ENCODE data around the gene BCL7A. TPM values are rescaled to one million over a fixed set of nuclear protein-coding genes. Genes with fewer than 3 reads are reported as not detected.

BCL7A gene
- polyA plus RNA-seq, 1 donor from 2014 or later = 51.3 TPM

DNA sequence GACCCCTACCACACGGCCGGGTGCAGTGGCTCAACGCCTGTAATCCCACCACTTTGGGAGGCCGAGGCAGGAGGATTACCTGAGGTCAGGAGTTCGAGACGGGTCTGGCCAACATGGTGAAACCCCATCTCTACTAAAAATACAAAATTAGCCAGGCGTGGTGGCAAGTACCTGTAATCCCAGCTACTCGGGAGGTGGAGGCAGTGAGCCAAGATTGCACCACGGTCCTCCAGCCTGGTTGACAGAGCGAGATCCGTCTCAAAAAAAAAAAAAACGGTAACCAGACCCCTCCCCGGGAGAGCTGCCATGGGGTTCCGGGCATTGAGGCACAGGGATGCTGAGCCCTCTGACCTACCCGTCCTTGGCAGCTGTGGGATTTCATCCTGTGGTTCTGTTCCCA is 21.8 kb downstream of the BCL7A start:
- Histone ChIP-seq H3K9ac (ENCODE audit: low read length) (no peak overlapping the region), H3K9me2 (ENCODE audit: insufficient read depth, low read length) (no peaks in the 10 kb centered on the region), H3K9me3 (ENCODE audit: low read length) (no peaks in the 10 kb centered on the region), H3K36me3 (ENCODE audit: insufficient read depth, low read length) (no peaks in the 10 kb centered on the region), H4K20me1 (ENCODE audit: insufficient read depth) (no peaks in the 10 kb centered on the region), H3K27ac (ENCODE audit: low read length) (no peak overlapping the region), H3K27me3 (ENCODE audit: insufficient read depth, low read depth, low read length) (no peaks in the 10 kb centered on the region), H3F3A (ENCODE audit: insufficient read depth, low read length, poor library complexity, severe bottlenecking) (no peaks in the 10 kb centered on the region), H2AFZ (ENCODE audit: low read depth, low read length) (no peak overlapping the region), H3K79me2 (replicated peaks; ENCODE audit: insufficient read depth, low read length) (no peaks in the 10 kb centered on the region), H3K4me3 (ENCODE audit: low read length) (no peak overlapping the region), H3K4me2 (ENCODE audit: low read length) (no peak overlapping the region)
- TF ChIP-seq POLR2AphosphoS5 (IDR thresholded peaks at IDR 0.05) = peak; percentile 8
- TF ChIP-seq RAD21 (conservative IDR thresholded peaks at IDR 0.05) = no peak

DNA sequence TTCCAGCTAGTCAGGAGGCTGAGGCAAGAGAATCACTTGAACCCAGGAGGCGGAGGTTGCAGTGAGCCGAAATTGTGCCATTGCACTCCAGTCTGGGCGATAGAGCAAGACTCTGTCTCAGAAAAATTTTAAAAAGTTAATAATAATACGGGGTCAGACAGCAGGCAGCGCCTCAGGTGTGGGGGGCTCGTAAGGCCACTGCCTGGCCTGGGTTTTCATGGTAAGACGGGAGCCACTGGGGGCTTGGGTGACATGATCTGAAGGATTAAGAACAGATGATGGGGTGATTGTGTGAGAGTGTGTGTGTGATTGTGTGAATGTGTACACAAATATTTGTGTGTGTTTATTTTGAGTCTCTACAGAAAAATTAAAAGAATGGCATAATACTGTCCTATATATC is 23.6 kb downstream of the BCL7A start:
- H3K4me2 ChIP-seq (ENCODE audit: low read length) = no peak overlapping the region
- no peak overlapping the region for H3K9ac ChIP-seq (ENCODE audit: low read length)
- no peak overlapping the region for H2AFZ ChIP-seq (ENCODE audit: low read depth, low read length)
- H3K4me3 ChIP-seq (ENCODE audit: low read length) = no peak overlapping the region
- no peaks in the 10 kb centered on the region for H3K9me3 ChIP-seq (ENCODE audit: low read length)
- TF ChIP-seq EZH2 (IDR thresholded peaks at IDR 0.05; ENCODE audit: borderline replicate concordance, insufficient read depth, low read length, poor library complexity, severe bottlenecking) = no peak
- no peak for TF ChIP-seq TAF1 (IDR thresholded peaks at IDR 0.05; ENCODE audit: low read depth)
- no peak for TF ChIP-seq SMC3 (conservative IDR thresholded peaks at IDR 0.05; ENCODE audit: poor library complexity)
- no peaks in the 10 kb centered on the region for H3K36me3 ChIP-seq (ENCODE audit: insufficient read depth, low read length)
- H3K9me2 ChIP-seq (ENCODE audit: insufficient read depth, low read length) = no peaks in the 10 kb centered on the region
- no peaks in the 10 kb centered on the region for H3F3A ChIP-seq (ENCODE audit: insufficient read depth, low read length, poor library complexity, severe bottlenecking)
- no peaks in the 10 kb centered on the region for H4K20me1 ChIP-seq (ENCODE audit: insufficient read depth)
- H3K27ac ChIP-seq (ENCODE audit: low read length) = no peak overlapping the region
- no peaks in the 10 kb centered on the region for H3K27me3 ChIP-seq (ENCODE audit: insufficient read depth, low read depth, low read length)
- H3K79me2 ChIP-seq (replicated peaks; ENCODE audit: insufficient read depth, low read length) = no peaks in the 10 kb centered on the region

DNA sequence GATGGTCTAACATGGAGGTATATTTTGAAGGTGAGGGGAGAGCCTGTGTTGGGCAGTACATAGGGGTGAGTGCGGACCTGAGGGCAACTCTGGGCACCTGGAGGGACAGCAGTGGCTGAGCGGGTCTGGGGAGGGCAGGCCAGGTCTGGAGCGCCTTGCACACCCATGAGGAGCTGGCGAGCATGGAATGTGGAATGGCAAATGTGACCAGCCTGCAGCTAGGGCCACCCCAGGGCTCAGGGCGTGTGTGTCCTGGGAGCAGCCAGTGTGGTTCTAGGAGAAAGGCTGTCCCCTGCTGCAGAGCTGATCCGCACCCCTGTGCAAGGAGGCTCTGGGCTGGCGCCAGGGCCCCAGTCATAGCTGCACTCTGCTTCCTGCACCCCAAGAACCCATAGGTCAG is 24.5 kb downstream of the BCL7A start:
- Histone ChIP-seq H3F3A (ENCODE audit: insufficient read depth, low read length, poor library complexity, severe bottlenecking) (no peaks in the 10 kb centered on the region), H3K27ac (ENCODE audit: low read length) (no peak overlapping the region), H3K9me2 (ENCODE audit: insufficient read depth, low read length) (no peaks in the 10 kb centered on the region), H3K27me3 (ENCODE audit: insufficient read depth, low read depth, low read length) (no peaks in the 10 kb centered on the region), H3K9ac (ENCODE audit: low read length) (no peak overlapping the region), H3K4me3 (ENCODE audit: low read length) (no peak overlapping the region), H3K36me3 (ENCODE audit: insufficient read depth, low read length) (no peaks in the 10 kb centered on the region), H3K9me3 (ENCODE audit: low read length) (no peaks in the 10 kb centered on the region), H2AFZ (ENCODE audit: low read depth, low read length) (no peak overlapping the region), H4K20me1 (ENCODE audit: insufficient read depth) (no peaks in the 10 kb centered on the region), H3K4me2 (ENCODE audit: low read length) (no peak overlapping the region), H3K79me2 (replicated peaks; ENCODE audit: insufficient read depth, low read length) (no peaks in the 10 kb centered on the region)
- no peak for TF ChIP-seq EP300 (conservative IDR thresholded peaks at IDR 0.05; ENCODE audit: poor library complexity, severe bottlenecking)
- TF ChIP-seq, protein P1, sequence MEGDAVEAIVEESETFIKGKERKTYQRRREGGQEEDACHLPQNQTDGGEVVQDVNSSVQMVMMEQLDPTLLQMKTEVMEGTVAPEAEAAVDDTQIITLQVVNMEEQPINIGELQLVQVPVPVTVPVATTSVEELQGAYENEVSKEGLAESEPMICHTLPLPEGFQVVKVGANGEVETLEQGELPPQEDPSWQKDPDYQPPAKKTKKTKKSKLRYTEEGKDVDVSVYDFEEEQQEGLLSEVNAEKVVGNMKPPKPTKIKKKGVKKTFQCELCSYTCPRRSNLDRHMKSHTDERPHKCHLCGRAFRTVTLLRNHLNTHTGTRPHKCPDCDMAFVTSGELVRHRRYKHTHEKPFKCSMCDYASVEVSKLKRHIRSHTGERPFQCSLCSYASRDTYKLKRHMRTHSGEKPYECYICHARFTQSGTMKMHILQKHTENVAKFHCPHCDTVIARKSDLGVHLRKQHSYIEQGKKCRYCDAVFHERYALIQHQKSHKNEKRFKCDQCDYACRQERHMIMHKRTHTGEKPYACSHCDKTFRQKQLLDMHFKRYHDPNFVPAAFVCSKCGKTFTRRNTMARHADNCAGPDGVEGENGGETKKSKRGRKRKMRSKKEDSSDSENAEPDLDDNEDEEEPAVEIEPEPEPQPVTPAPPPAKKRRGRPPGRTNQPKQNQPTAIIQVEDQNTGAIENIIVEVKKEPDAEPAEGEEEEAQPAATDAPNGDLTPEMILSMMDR (IDR thresholded peaks at IDR 0.05; ENCODE audit: poor library complexity, severe bottlenecking) = no peak
- TF ChIP-seq MXI1 (conservative IDR thresholded peaks at IDR 0.05; ENCODE audit: poor library complexity, severe bottlenecking) = no peak
- TF ChIP-seq TAF1 (IDR thresholded peaks at IDR 0.05; ENCODE audit: low read depth) = no peak
- TF ChIP-seq EZH2 (IDR thresholded peaks at IDR 0.05; ENCODE audit: borderline replicate concordance, insufficient read depth, low read length, poor library complexity, severe bottlenecking) = no peak
- TF ChIP-seq RAD21 (conservative IDR thresholded peaks at IDR 0.05) = no peak

DNA sequence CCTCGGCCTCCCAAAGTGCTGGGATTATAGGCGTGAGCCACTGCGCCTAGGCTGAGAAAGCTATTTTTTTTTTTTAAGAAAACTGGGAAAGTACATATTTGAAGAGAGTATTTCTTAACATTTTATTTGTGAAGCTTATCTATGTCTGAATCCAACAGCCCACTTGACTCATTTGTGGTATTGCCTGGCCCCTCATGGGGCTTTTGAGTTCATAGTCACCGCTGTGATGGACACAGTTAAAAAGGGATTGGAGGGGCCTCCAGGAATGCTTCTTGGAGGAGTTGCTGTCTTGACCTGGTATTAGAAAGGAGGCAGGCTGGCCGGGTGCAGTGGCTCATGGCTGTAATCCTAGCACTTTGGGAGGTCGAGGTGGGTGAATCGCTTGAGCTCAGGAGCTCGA is 26.5 kb downstream of the BCL7A start:
- no peak overlapping the region for H3K9ac ChIP-seq (ENCODE audit: low read length)
- no peaks in the 10 kb centered on the region for H3K9me3 ChIP-seq (ENCODE audit: low read length)
- TF ChIP-seq, protein P2, sequence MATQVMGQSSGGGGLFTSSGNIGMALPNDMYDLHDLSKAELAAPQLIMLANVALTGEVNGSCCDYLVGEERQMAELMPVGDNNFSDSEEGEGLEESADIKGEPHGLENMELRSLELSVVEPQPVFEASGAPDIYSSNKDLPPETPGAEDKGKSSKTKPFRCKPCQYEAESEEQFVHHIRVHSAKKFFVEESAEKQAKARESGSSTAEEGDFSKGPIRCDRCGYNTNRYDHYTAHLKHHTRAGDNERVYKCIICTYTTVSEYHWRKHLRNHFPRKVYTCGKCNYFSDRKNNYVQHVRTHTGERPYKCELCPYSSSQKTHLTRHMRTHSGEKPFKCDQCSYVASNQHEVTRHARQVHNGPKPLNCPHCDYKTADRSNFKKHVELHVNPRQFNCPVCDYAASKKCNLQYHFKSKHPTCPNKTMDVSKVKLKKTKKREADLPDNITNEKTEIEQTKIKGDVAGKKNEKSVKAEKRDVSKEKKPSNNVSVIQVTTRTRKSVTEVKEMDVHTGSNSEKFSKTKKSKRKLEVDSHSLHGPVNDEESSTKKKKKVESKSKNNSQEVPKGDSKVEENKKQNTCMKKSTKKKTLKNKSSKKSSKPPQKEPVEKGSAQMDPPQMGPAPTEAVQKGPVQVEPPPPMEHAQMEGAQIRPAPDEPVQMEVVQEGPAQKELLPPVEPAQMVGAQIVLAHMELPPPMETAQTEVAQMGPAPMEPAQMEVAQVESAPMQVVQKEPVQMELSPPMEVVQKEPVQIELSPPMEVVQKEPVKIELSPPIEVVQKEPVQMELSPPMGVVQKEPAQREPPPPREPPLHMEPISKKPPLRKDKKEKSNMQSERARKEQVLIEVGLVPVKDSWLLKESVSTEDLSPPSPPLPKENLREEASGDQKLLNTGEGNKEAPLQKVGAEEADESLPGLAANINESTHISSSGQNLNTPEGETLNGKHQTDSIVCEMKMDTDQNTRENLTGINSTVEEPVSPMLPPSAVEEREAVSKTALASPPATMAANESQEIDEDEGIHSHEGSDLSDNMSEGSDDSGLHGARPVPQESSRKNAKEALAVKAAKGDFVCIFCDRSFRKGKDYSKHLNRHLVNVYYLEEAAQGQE (IDR thresholded peaks at IDR 0.05; ENCODE audit: borderline replicate concordance) = no peak
- TF ChIP-seq SMC3 (conservative IDR thresholded peaks at IDR 0.05; ENCODE audit: poor library complexity) = no peak
- no peak for TF ChIP-seq EZH2 (IDR thresholded peaks at IDR 0.05; ENCODE audit: borderline replicate concordance, insufficient read depth, low read length, poor library complexity, severe bottlenecking)
- TF ChIP-seq MXI1 (conservative IDR thresholded peaks at IDR 0.05; ENCODE audit: poor library complexity, severe bottlenecking) = no peak
- no peak for TF ChIP-seq EP300 (conservative IDR thresholded peaks at IDR 0.05; ENCODE audit: poor library complexity, severe bottlenecking)
- no peak for TF ChIP-seq RAD21 (conservative IDR thresholded peaks at IDR 0.05)
- TF ChIP-seq, protein P1 (IDR thresholded peaks at IDR 0.05; ENCODE audit: poor library complexity, severe bottlenecking) = no peak
- no peak for TF ChIP-seq TAF1 (IDR thresholded peaks at IDR 0.05; ENCODE audit: low read depth)
- no peak for TF ChIP-seq POLR2AphosphoS5 (IDR thresholded peaks at IDR 0.05)
- H3F3A ChIP-seq (ENCODE audit: insufficient read depth, low read length, poor library complexity, severe bottlenecking) = no peaks in the 10 kb centered on the region
- H3K4me3 ChIP-seq (ENCODE audit: low read length) = no peak overlapping the region
- H4K20me1 ChIP-seq (ENCODE audit: insufficient read depth) = no peaks in the 10 kb centered on the region
- H3K27ac ChIP-seq (ENCODE audit: low read length) = no peak overlapping the region
- no peak overlapping the region for H2AFZ ChIP-seq (ENCODE audit: low read depth, low read length)
- H3K36me3 ChIP-seq (ENCODE audit: insufficient read depth, low read length) = no peaks in the 10 kb centered on the region
- H3K27me3 ChIP-seq (ENCODE audit: insufficient read depth, low read depth, low read length) = no peaks in the 10 kb centered on the region
- H3K4me2 ChIP-seq (ENCODE audit: low read length) = no peak overlapping the region
- no peaks in the 10 kb centered on the region for H3K79me2 ChIP-seq (replicated peaks; ENCODE audit: insufficient read depth, low read length)
- H3K9me2 ChIP-seq (ENCODE audit: insufficient read depth, low read length) = no peaks in the 10 kb centered on the region
